NCI-H82 treated with DMSO at 0.1 percent for 48 hours (cell line): ENCODE measurements around the gene ASGR2.
"Not testable (repeated sequence)": the region's sequence is repeated elsewhere in the genome, so short reads cannot be mapped to it uniquely, and the experiment has no call there.

ENCODE experiments used
- DNase-seq: peaks from one replicate; lab custom pipeline; 2025; ENCODE audit not compliant: unreplicated experiment; lab: John Stamatoyannopoulos, UW

Gene ASGR2

DNA sequence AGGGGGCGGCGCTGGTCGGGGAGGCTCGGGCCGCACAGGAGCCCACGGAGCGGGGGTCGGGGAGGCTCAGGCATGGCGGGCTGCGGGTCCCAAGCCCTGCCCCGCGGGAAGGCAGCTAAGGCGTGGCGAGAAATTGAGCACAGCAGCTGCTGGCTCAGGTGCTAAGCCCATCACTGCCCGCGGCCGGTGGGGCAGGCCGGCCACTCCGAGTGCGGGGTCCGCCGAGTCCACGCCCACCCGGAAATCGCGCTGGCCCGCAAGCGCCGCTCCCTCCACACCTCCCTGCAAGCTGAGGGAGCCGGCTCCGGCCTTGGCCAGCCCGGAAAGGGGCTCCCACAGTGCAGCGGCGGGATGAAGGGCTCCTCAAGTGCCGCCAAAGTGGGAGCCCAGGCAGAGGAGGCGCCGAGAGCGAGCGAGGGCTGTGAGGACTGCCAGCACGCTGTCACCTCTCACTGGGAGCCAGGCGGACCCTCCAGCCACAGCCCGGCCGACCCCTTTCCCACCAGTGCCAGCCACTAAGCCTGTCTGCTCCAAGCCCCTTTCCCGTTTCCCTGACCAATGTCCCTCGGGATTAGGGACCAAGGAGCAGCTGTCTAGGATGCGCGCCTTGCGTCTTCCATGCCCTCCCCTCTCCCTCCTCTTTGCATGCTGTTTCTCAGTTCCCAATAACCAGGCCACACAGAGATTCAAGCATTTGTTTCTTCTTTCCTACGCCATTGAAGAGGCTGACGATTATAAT, 13.8 kb downstream of the ASGR2 start:
- DNase-seq, result not testable (repeated sequence)

- no peak for DNase-seq
These were observed 15.7 kb downstream of the ASGR2 start for GRCh38 chr17:7098802-7099459.

DNA sequence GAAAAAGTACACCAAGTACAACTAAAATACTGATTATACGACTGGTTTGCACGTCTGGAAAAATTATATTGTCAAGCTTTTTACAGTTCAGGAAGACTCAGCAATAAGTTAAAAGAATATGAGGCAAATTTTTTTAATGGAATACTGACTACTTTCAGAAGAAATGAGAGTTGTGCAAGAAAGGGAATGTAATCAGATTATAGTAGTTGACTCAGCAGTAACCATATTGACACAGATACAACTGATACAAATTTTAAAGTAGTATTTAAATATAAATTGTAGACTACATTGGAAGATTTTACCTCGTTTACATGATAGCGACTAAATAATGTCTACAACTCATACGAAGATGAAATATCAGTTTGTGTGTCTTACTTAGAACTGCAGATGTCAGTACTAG, 16.7 kb downstream of the ASGR2 start:
- no peak for DNase-seq

- no peak for DNase-seq
These were observed 19.0 kb downstream of the ASGR2 start for GRCh38 chr17:7095625-7096024.

GRCh38 chr17:7094652-7095019, 20.0 kb downstream of the ASGR2 start:
- no peak for DNase-seq

DNA sequence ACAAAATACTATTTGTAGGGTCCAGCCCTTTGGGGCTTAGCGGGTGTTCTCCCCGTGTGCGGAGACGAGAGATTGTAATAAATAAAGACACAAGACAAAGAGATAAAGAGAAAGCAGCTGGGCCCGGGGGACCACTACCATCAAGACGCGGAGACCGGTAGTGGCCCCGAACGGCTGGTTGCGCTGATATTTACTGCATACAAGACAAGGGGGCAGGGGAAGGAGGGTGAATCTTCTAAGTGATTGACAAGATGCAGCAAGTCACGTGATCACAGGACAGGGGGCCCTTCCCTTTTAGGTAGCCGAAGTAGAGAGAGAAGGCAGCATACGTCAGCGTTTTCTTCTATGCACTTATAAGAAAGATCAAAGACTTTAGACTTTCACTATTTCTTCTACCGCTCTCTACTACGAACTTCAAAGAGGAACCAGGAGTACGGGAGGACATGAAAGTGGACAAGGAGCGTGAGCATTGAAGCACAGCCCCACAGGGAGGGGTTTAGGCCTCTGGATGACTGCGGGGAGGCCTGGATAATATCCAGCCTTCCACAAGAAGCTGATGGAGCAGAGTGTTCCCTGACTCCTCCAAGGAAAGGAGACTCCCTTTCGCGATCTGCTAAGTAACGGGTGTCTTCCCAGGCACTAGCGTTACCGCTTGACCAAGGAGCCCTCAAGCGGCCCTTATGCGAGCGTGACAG, 23.2 kb downstream of the ASGR2 start:
- not testable (repeated sequence) for DNase-seq

- not testable (repeated sequence) for DNase-seq
These were observed 25.1 kb downstream of the ASGR2 start for GRCh38 chr17:7089570-7089969.

- peak; percentile 35 for DNase-seq
These were observed 26.2 kb downstream of the ASGR2 start for GRCh38 chr17:7088442-7088841.

GRCh38 chr17:7084088-7084487, 30.5 kb downstream of the ASGR2 start:
- DNase-seq, result no peak

- DNase-seq, result no peak
These were observed 31.0 kb downstream of the ASGR2 start for GRCh38 chr17:7083592-7083991.

GRCh38 chr17:7081341-7082062, 33.1 kb downstream of the ASGR2 start:
- DNase-seq, result no peak

DNA sequence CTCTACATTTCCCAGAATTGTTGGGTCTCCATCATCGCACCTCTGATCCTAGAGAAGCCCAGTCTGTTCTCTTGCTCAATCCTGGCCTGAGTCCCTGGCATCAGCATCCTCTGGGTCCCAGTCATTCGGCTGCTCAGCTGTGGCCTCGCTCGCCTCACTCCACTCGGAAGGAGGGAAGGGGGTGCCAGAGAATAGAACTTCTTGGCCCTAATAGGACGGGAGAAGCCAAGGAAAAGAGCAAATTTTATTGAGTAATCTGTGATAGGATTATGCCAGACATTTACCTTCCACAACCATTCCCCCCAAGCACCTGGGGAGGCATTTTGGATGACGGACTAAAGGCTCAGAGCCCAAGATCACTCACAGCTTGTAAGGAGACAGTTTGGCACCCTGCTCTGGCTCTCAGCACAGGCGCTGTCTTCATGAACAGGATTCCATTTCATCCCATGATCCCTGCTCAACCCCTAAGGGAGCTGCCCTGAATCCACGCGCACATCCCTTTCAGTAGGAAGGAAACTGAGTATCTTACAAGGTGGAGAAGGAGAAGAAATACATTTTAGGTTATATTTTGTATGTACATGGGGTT, 34.1 kb downstream of the ASGR2 start:
- DNase-seq, result no peak

- no peak for DNase-seq
These were observed 34.8 kb downstream of the ASGR2 start, which contains the start of gene CLEC10A for GRCh38 chr17:7079581-7080455. TSS of gene CLEC10A (minus strand) at chr17:7080251. CDS start at chr17:7078812, 1,439 bp downstream.

DNA sequence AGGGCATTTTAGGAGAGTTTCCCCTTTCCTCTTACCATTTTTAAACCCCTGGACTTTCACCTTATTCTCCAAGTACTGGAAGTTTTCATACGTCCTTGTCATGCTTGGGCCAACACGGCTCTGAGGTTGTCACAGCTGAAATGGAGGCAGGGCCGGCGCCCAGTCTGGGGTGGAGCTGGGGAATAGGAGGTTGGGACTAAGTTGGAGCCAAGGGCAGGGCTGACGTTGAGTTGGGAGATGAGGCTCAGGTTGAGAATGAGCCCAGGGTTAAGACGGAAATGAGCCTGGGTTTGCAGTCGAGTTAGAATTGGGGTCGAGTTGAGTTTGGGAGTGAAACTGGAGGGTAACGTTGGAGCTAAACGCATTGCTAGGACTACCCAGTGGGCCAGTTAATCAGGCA, 35.9 kb downstream of the ASGR2 start:
- DNase-seq, result no peak

GRCh38 chr17:7077911-7078546, 36.6 kb downstream of the ASGR2 start:
- DNase-seq, result no peak

DNA sequence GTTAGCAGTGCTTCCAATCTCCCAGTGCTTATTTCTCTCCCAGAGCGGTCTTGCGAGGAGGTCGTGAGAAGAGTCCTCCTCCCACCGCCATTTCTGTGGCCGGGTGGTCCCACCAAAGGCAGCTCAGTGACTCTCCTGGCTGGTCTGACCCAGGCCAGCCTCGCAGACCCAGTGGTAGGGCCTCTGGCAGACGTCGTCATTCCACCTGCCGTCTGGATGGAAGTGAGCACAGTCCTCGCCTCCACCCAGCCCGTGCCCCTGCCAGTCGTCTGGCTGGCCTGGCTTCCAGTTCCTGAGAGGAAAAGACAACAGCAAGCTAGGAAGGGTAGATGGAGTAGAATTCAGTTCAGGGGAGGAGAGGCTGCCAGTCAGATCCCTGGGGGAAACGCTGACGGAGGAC, 39.7 kb downstream of the ASGR2 start:
- DNase-seq, result no peak

DNA sequence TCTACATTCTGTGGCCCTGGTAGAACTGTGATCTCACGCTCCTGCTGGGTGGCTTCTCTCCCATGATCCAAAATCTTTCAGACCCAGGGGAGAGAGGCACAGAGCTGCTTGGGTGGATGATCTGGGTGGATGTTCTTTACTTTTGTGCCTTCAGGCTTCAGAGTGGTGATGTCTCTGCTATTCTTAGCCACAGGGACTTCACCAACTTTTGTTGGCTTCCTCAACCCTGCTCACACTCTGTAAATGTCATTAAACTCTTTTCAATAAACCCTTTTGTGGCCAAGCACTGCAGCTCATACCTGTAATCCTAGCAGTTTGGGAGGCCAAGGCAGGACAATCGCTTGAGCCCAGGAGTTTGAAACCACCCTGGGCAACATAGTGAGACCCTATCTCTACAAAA, 42.2 kb downstream of the ASGR2 start:
- DNase-seq, result no peak

DNA sequence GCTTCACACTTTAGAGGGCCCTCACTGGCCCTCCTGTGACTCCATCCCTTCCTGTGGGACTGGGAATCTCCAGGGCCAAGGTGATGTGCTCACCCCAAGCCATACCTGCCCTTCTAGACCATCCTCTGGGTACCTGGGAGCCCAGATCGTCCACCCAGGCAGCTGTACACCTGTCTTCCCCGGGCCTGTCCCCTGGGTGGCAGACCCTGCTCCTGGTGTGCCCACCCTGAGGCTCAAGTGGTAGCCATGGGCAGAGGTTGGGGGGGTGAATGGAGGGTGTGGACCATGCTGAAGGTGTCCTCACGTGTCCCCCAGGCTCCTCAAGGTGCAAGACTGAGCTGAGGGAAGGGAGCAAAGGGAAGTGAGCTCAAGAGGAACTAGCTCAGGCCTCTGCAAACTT, 43.9 kb downstream of the ASGR2 start:
- DNase-seq, result no peak

GRCh38 chr17:7068268-7068667, 46.4 kb downstream of the ASGR2 start:
- no peak for DNase-seq

DNA sequence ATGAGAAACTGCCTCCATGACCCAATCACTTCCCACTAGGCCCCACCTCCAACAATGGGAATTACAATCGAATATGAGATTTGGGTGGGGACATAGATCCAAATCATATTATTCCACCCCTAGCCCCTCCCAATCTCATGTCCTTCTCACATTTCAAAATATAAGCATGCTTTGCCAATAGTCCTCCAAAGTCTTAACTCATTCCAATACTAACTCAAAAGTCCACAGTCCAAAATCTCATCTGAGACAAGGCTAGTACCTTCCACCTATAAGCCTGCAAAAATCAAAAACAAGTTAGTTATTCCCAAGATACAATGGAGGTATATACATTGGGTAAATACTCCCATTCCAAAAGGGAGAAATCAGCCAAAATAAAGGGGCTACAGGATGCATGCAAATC, 47.4 kb downstream of the ASGR2 start:
- no peak for DNase-seq
